Stomach (tissue), 4 donors: ENCODE data around the gene TMEM217.

Experiments
- POLR2A ChIP-seq, 4 donors: fragments of 450-650 bp; IDR thresholded peaks; one replicate each; pipeline ENCODE4 v1.6.1; 2016; ENCODE audit warnings: antibody characterized with exemption in 4 of 4, control low read depth in 2 of 4, mild to moderate bottlenecking in 1 of 4, moderate library complexity in 1 of 4
- TF ChIP-seq, protein P1 (sequence below), 7 experiments: fragments of 450-650 bp in 4 of 7; fragments of 200-600 bp in 3 of 7; sonication (generic) in 3 of 7; IDR thresholded peaks; one replicate each; pipeline ENCODE4 v1.5.1; 2016 to 2019; ENCODE audit warnings: antibody characterized with exemption in 7 of 7, control low read depth in 2 of 7, mild to moderate bottlenecking in 1 of 7

GRCh38 chr6:37273690-37274089, 15.7 kb upstream of the TMEM217 start:
- TF ChIP-seq, protein P1, sequence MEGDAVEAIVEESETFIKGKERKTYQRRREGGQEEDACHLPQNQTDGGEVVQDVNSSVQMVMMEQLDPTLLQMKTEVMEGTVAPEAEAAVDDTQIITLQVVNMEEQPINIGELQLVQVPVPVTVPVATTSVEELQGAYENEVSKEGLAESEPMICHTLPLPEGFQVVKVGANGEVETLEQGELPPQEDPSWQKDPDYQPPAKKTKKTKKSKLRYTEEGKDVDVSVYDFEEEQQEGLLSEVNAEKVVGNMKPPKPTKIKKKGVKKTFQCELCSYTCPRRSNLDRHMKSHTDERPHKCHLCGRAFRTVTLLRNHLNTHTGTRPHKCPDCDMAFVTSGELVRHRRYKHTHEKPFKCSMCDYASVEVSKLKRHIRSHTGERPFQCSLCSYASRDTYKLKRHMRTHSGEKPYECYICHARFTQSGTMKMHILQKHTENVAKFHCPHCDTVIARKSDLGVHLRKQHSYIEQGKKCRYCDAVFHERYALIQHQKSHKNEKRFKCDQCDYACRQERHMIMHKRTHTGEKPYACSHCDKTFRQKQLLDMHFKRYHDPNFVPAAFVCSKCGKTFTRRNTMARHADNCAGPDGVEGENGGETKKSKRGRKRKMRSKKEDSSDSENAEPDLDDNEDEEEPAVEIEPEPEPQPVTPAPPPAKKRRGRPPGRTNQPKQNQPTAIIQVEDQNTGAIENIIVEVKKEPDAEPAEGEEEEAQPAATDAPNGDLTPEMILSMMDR (IDR thresholded peaks at IDR 0.05), result no peak
- no peak for TF ChIP-seq POLR2A (IDR thresholded peaks at IDR 0.05)
